Measurements from ENCODE around the gene MAG. TPM values are rescaled to one million over a fixed set of nuclear protein-coding genes. Genes with fewer than 3 reads are reported as not detected.

The MAG gene
- total RNA-seq, 1 donor from 2014 or later: not detected

DNA sequence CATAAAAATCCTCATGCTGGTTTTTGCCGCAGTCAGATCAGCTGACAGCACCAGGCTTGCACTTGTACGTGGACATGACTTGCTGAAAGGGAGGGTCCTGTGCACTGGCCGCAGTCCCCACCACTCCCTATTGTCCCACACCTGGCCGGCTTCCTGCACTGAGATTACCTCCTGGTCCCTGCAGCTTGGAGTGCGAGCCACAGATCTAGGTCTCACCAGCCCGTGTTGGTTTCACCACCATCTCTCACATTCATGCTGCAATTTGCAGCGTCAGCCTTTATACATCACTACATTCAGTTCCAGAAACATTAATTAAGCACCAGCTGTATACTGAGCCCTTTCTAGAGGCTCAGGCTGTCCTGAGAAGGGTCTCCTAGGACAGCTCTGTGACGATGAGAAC lies 22.1 kb downstream of the MAG start:
- TF ChIP-seq, protein P1, sequence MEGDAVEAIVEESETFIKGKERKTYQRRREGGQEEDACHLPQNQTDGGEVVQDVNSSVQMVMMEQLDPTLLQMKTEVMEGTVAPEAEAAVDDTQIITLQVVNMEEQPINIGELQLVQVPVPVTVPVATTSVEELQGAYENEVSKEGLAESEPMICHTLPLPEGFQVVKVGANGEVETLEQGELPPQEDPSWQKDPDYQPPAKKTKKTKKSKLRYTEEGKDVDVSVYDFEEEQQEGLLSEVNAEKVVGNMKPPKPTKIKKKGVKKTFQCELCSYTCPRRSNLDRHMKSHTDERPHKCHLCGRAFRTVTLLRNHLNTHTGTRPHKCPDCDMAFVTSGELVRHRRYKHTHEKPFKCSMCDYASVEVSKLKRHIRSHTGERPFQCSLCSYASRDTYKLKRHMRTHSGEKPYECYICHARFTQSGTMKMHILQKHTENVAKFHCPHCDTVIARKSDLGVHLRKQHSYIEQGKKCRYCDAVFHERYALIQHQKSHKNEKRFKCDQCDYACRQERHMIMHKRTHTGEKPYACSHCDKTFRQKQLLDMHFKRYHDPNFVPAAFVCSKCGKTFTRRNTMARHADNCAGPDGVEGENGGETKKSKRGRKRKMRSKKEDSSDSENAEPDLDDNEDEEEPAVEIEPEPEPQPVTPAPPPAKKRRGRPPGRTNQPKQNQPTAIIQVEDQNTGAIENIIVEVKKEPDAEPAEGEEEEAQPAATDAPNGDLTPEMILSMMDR (IDR thresholded peaks at IDR 0.05): no peak
- ATAC-seq: no peak
- Histone ChIP-seq H3K9me3 (no peaks in the 10 kb centered on the region), H3K27me3 (no peaks in the 10 kb centered on the region), H3K4me3 (no peak overlapping the region), H3K4me1 (peaks cover 6% of the 10 kb centered on the region), H3K27ac (no peak overlapping the region), H3K36me3 (no peaks in the 10 kb centered on the region)
- intact Hi-C loops (cut with DNase I): no loop called here
- no peak for DNase-seq

DNA sequence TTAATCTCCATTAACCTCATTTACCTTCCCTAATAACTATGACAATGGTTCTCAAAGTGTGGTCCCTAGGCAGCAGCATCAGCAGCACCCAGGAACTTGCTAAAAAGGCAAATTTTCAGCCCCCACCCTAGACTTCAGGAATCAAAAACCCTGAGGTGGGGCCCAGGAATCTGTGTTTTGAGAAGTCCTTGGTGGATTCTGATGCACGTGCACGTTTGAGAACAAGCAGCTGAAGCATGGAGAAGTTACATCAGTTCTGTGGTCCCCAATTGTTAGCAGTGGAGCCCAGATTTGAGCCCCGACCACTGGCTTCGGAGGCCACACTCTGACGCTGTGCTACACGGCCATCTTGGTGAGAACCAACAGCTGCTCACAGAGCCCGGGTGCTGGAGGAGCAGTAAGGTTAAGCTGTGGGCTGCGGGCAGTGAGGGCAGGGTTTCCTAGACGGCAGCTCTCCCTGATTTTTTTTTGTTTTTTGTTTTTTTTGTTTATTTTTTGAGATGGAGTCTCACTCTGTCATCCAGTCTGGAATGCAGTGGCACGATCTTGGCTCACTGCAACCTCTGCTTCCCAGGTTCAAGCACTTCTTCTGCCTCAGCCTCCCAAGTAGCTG lies 23.0 kb downstream of the MAG start:
- intact Hi-C loops (cut with DNase I): no loop called here
- no peak overlapping the region for H3K27ac ChIP-seq
- no peaks in the 10 kb centered on the region for H3K27me3 ChIP-seq
- H3K4me3 ChIP-seq: no peak overlapping the region
- DNase-seq: no peak
- H3K36me3 ChIP-seq: no peaks in the 10 kb centered on the region
- peaks cover 13% of the 10 kb centered on the region for H3K4me1 ChIP-seq
- no peaks in the 10 kb centered on the region for H3K9me3 ChIP-seq
- ATAC-seq: no peak
- TF ChIP-seq, protein P1 (IDR thresholded peaks at IDR 0.05): no peak

DNA sequence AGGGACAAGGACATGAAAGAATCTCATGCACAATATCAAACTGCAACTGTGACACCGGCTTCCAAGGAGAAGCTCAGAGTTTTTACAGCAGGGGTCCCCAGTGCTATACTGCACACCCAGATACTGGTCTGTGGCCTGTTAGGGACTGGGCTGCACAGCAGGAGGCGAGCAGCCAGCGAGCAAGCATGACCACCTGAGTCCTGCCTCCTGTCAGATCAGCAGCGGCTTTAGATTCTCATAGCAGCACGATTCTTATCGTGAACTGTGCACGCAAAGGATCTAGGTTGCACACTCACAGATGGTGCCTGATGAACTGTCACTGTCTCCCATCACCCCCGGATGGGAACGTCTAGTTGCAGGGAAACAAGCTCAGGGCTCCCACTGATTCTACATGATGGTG lies 23.9 kb downstream of the MAG start:
- H3K9me3 ChIP-seq: no peaks in the 10 kb centered on the region
- H3K27ac ChIP-seq: no peak overlapping the region
- ATAC-seq (no peak), DNase-seq (no peak)
- intact Hi-C loops (cut with DNase I): no loop called here
- TF ChIP-seq, protein P1 (IDR thresholded peaks at IDR 0.05): no peak
- H3K27me3 ChIP-seq: no peaks in the 10 kb centered on the region
- no peaks in the 10 kb centered on the region for H3K36me3 ChIP-seq
- H3K4me3 ChIP-seq: no peak overlapping the region
- peaks cover 13% of the 10 kb centered on the region for H3K4me1 ChIP-seq

DNA sequence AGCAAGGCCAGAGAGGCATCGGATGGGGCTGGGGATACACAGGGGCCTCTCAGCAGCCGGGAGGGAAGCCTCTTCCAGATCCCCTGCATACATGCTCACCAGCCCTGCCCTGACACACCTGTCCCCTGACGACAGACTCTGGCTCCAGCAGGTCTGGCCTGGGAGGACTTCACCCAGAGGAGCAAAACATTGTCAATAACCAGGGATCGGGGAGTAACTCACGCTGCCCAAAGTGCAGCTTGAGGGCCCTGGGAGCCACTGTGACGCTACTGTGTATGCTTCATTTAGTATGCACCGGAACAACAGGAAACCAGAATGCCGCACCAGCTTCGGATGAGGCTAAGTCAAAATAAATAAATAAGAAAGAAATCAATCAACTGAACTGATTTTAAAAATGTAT lies 24.6 kb downstream of the MAG start:
- H3K4me3 ChIP-seq: no peak overlapping the region
- H3K27ac ChIP-seq: no peak overlapping the region
- peaks cover 13% of the 10 kb centered on the region for H3K4me1 ChIP-seq
- intact Hi-C loops (cut with DNase I): no loop called here
- TF ChIP-seq, protein P1 (IDR thresholded peaks at IDR 0.05): no peak
- H3K27me3 ChIP-seq: no peaks in the 10 kb centered on the region
- DNase-seq (no peak), ATAC-seq (no peak)
- no peaks in the 10 kb centered on the region for H3K36me3 ChIP-seq
- no peaks in the 10 kb centered on the region for H3K9me3 ChIP-seq

DNA sequence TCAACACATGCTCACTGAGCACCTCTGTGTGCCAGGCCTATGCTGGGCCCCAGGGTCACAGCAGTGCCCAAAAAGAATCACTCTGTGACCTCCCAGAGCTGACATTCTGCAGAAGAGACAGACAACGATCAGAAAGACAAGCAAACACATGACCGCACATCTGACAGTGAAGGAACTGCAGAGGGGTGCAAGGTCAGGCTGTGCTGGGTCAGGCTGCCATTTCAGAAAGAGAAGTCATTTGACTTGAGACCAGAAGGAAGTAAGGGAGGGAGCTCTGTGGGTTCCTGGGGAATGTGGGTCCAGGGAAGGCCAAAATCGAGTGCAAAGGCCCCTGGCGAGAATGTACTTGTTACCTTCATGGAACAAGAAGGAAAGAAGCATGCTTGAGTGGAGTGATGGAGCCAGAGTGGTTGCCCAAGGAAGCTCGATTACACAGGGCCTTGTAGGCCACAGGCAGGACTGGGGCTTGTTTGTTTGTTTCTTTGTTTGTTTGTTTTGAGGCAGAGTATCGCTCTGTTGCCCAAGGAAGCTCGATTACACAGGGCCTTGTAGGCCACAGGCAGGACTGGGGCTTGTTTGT lies 25.6 kb downstream of the MAG start:
- peak; percentile 64 for ATAC-seq
- H3K27ac ChIP-seq: peak overlapping the region; percentile 26

More for the DNA sequence above, 25.6 kb downstream of the MAG start:
- no peak for DNase-seq
- intact Hi-C loops (cut with DNase I): no loop called here
- H3K36me3 ChIP-seq: no peaks in the 10 kb centered on the region
- H3K4me1 ChIP-seq: peaks cover 13% of the 10 kb centered on the region
- no peaks in the 10 kb centered on the region for H3K27me3 ChIP-seq
- no peak overlapping the region for H3K4me3 ChIP-seq
- H3K9me3 ChIP-seq: no peaks in the 10 kb centered on the region
- TF ChIP-seq, protein P1 (IDR thresholded peaks at IDR 0.05): no peak

Data from upper lobe of right lung (tissue), 1 donor.